A549 treated with AZD9567 at 1 μM for 4 hours (cell line): ENCODE results near the gene SLC5A5. TPM values are rescaled to one million over a fixed set of nuclear protein-coding genes. Genes with fewer than 3 reads are reported as not detected.

Experiments used
- total RNA-seq: library from RNA; stranded (reverse); fragments of 200-300 nt; extraction: Qiagen RNA extraction; gene quantifications from 5 replicates; pipeline ENCODE4 v1.2.3, GENCODE V29; 2022; ENCODE audit not compliant: insufficient read depth

Gene SLC5A5
- total RNA-seq = 0.14 to 0.22 TPM (median 0.17 TPM) in 4 of 5 replicates, not detected in the other

DNA sequence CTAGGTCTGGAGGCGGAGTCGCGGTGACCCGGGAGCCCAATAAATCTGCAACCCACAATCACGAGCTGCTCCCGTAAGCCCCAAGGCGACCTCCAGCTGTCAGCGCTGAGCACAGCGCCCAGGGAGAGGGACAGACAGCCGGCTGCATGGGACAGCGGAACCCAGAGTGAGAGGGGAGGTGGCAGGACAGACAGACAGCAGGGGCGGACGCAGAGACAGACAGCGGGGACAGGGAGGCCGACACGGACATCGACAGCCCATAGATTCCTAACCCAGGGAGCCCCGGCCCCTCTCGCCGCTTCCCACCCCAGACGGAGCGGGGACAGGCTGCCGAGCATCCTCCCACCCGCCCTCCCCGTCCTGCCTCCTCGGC lies at the start of gene SLC5A5:
Gene SLC5A5 (plus strand): TSS at position 68 of the 373 bp plus-strand sequence. CDS start 375 bp downstream, outside the sequence.

DNA sequence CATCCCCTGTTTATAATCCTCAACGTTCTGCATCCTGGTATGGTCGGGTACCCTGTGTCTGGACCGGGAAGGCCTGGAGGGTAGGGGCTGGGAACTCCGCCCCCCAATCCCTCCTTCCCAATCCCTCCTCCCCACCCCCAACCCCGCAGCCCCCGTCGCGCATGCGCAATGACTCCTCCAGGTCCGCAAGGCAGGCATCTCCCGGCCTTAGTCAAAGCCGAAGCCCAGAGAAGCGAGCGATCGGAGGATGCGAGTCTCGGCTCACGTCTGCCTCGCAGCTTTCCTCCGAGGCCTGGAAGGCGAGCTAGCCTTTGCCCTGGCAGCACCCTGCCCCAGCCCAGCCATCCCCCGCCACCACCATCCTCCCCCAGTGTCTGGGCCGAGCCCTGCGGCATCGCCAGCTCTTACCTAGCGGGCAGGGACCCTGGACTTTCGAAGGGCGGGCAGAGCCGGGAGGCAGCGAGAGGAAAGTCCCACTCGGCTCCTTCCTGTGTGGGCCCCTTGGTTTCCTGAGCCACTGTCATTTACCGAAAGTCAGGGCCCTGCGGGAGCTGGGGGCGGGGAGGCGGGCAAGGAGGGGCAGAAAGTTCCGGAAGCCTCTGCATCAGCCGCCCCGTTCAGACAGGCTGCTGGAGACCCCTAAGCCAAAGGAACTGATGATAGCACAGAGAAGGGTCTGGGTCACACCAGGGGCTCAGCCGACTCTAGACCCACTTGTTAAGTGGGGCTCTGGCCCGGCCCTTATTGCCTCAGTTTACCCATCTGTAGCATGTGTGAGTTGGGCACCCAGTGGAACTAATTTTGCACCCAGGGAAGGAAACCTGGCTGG lies 24.0 kb upstream of the SLC5A5 start, which contains the start of gene JAK3:
Gene JAK3 (minus strand): TSS at position 445 of the 829 bp plus-strand sequence. CDS start 3,565 bp downstream, outside the sequence.

GRCh38 chr19:17859533-17860330 lies 12.0 kb upstream of the SLC5A5 start, which contains the start of gene RPL18A:
TSS of gene RPL18A (plus strand) at chr19:17859910. CDS start at chr19:17859957, 47 bp downstream.

DNA sequence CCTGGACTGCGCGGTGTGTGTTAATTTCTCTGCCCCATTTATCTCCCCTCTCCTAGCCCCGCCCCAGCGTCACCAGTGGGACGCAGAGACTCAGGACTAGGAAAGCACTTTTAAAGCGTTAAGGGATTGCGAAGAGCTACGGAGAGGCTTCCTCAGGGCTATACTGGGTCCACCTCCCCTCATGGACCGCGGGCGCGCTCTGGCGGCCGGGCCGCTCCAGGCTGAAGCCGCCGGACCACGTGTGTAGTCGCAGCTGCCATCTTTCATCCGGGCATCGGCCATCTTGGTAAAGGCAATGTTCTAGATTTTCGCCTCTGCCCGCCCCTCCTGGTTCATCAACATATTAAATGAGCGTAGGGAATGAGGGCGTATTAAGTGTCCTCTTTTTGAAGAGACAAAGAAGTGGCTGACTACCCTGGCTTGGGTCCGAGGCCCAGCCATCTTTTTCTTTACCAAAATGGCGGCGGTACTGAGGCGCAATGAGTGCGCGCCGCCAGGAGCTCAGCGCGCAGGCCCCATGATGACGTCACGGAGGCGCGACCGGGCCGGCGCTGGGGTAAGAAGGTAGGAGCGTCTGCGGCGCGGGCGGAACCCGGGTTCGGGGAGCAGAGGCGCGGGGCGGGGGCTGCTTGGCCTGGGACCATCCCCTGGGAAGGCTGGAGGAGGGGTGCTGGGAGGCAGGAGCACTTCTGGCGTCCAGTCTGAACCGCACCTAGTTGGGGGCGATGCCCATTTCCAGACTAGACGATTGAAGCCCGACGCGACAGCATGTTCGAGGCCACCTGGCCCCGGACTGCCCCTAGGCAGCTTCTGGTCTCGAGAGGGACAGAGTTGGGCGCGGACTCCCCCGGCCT lies 61.0 kb downstream of the SLC5A5 start, which contains the start of gene CCDC124:
Gene CCDC124 (plus strand): TSS at position 531 of the 854 bp plus-strand sequence. CDS start 3,406 bp downstream, outside the sequence.

Other genes with a start within 250 kb of the SLC5A5 start
- gene UNC13A, start 183.6 kb upstream of the SLC5A5 start, total RNA-seq = 0.50 to 1.5 TPM (median 1.2 TPM) in 5 replicates
- 32.7 to 36.4 TPM (median 34.6 TPM) in 5 replicates for gene MAP1S, start 152.5 kb upstream of the SLC5A5 start, total RNA-seq
- gene FCHO1, start 120.5 kb upstream of the SLC5A5 start, total RNA-seq = 15.5 to 19.5 TPM (median 18.1 TPM) in 5 replicates
- 2.6 to 4.8 TPM (median 3.1 TPM) in 5 replicates for gene B3GNT3, start 76.8 kb upstream of the SLC5A5 start, total RNA-seq
- 0.28 to 0.61 TPM (median 0.50 TPM) in 4 of 5 replicates, not detected in the other for gene INSL3, start 50.4 kb upstream of the SLC5A5 start, total RNA-seq
- gene JAK3, start 24.0 kb upstream of the SLC5A5 start, total RNA-seq = 0.22 to 0.35 TPM (median 0.26 TPM) in 5 replicates
- 1,507 to 2,300 TPM (median 2,170 TPM) in 5 replicates for gene RPL18A, start 12.0 kb upstream of the SLC5A5 start, total RNA-seq
- 80.4 to 119 TPM (median 113 TPM) in 5 replicates for gene CCDC124, start 61.1 kb downstream of the SLC5A5 start, total RNA-seq
- gene KCNN1, start 95.2 kb downstream of the SLC5A5 start, total RNA-seq = 0.57 to 1.2 TPM (median 0.86 TPM) in 4 of 5 replicates, not detected in the other
- gene ARRDC2, start 136.2 kb downstream of the SLC5A5 start, total RNA-seq = 27.9 to 44.1 TPM (median 43.5 TPM) in 5 replicates
- not detected in 5 replicates for gene IL12RB1, start 215.0 kb downstream of the SLC5A5 start, total RNA-seq
- 1.9 to 2.4 TPM (median 2.2 TPM) in 5 replicates for gene MAST3, start 225.8 kb downstream of the SLC5A5 start, total RNA-seq